ENCODE results near the gene DESI2.

DESI2 gene

DNA sequence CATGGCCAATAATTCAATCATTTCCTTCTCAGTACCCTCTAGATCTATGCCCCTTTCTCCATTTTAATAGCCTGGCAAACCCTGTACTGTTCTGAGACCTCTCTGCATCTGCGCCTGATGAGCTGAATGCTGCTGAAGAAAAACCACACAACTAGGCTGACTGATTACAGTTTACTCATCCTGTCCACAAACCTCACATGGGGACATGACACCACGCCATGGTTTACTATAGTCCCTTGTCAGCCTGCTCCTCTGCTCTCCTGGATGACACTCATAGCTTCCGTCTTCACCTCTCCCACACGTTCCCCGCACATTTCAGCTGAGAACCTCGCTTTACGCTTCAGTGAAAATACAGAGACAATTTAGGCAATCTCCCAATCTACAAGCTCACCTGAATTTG, 59.7 kb downstream of the DESI2 start:
- H3K4me1 ChIP-seq (ENCODE audit: low read length): no peaks in the 10 kb centered on the region
- H3K9me3 ChIP-seq (replicated peaks; ENCODE audit: insufficient read depth, low read length): no peaks in the 10 kb centered on the region
- no peaks in the 10 kb centered on the region for H3F3A ChIP-seq (ENCODE audit: insufficient read depth, low read length)
- H3K4me2 ChIP-seq (ENCODE audit: low read depth, low read length): no peak overlapping the region
- no peak overlapping the region for H3K4me3 ChIP-seq (ENCODE audit: low read length)
- H3K27me3 ChIP-seq (replicated peaks; ENCODE audit: insufficient read depth, low read length): no peaks in the 10 kb centered on the region
- H3K79me2 ChIP-seq (ENCODE audit: low read length): no peaks in the 10 kb centered on the region
- TF ChIP-seq EZH2phosphoT487 (IDR thresholded peaks at IDR 0.05; ENCODE audit: low read length): no peak
- TF ChIP-seq EZH2 (optimal IDR thresholded peaks at IDR 0.05; ENCODE audit: low read depth, low read length): no peak
- TF ChIP-seq, protein P1, sequence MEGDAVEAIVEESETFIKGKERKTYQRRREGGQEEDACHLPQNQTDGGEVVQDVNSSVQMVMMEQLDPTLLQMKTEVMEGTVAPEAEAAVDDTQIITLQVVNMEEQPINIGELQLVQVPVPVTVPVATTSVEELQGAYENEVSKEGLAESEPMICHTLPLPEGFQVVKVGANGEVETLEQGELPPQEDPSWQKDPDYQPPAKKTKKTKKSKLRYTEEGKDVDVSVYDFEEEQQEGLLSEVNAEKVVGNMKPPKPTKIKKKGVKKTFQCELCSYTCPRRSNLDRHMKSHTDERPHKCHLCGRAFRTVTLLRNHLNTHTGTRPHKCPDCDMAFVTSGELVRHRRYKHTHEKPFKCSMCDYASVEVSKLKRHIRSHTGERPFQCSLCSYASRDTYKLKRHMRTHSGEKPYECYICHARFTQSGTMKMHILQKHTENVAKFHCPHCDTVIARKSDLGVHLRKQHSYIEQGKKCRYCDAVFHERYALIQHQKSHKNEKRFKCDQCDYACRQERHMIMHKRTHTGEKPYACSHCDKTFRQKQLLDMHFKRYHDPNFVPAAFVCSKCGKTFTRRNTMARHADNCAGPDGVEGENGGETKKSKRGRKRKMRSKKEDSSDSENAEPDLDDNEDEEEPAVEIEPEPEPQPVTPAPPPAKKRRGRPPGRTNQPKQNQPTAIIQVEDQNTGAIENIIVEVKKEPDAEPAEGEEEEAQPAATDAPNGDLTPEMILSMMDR (IDR thresholded peaks at IDR 0.05; ENCODE audit: low read length): no peak
- no peaks in the 10 kb centered on the region for H3K9me2 ChIP-seq (replicated peaks; ENCODE audit: insufficient read depth, low read length)
- no peak overlapping the region for H3K27ac ChIP-seq (ENCODE audit: low read length)
- H3K9ac ChIP-seq (ENCODE audit: low read length): no peak overlapping the region
- no peak overlapping the region for H2AFZ ChIP-seq (ENCODE audit: low read length)
- H3K36me3 ChIP-seq (replicated peaks; ENCODE audit: insufficient read depth, low read length): no peaks in the 10 kb centered on the region
- no peak for DNase-seq
- H4K20me1 ChIP-seq (ENCODE audit: insufficient read depth, low read length): no peaks in the 10 kb centered on the region

DNA sequence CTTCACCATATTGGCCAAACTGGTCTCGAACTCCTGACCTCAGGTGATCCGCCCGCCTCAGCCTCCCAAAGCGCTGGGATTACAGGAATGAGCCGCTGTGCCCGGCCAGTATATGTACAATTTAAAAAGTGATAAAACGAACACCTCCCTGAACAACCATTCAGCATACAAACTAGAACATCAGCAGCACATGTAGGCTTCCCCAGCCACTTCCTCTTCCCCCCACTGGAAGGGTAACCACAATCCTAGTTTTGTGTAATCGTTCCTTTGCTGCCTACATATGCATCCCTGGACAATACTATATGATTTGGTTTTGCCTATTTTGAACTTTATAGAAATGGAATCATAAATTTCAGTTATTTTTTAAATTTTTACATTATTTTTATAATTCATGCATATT, 60.4 kb downstream of the DESI2 start:
- no peak overlapping the region for H3K4me2 ChIP-seq (ENCODE audit: low read depth, low read length)
- no peaks in the 10 kb centered on the region for H3K36me3 ChIP-seq (replicated peaks; ENCODE audit: insufficient read depth, low read length)
- no peak for DNase-seq

DNA sequence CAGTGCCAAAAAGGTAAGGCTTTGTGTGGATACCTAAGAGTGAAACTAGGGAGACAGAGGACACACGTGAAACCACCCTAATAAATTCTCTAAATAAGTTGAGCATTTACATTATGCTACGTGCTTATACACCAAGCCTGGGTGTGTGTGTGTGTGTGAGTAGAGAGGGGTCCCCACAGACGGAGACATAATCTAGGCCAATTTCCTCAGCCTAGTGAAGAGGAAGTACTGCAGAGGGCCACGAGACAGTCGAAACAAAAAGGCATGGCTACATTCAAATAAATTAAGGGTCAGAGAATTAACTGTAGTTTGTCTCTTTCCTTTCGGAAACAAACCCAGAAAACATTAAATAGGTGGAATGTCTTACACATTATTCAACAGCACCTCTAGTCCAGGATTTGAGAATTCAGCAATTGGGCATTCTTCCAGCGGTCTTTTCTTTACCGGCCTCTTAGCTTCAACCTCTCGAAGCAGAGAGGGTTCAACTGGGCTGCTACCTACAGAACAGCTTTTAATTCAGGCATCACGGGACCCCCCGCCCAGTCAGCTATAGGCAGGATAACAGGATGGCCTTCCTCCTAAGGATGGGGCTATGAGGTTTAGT, 75.0 kb downstream of the DESI2 start:
- Histone ChIP-seq H3F3A (ENCODE audit: insufficient read depth, low read length) (no peaks in the 10 kb centered on the region), H2AFZ (ENCODE audit: low read length) (no peak overlapping the region), H3K4me2 (ENCODE audit: low read depth, low read length) (no peak overlapping the region), H3K27ac (ENCODE audit: low read length) (no peak overlapping the region), H3K9me3 (replicated peaks; ENCODE audit: insufficient read depth, low read length) (no peaks in the 10 kb centered on the region), H4K20me1 (ENCODE audit: insufficient read depth, low read length) (no peaks in the 10 kb centered on the region), H3K27me3 (replicated peaks; ENCODE audit: insufficient read depth, low read length) (peaks cover 18% of the 10 kb centered on the region), H3K79me2 (ENCODE audit: low read length) (no peaks in the 10 kb centered on the region), H3K4me1 (ENCODE audit: low read length) (no peaks in the 10 kb centered on the region), H3K36me3 (replicated peaks; ENCODE audit: insufficient read depth, low read length) (no peaks in the 10 kb centered on the region), H3K4me3 (ENCODE audit: low read length) (no peak overlapping the region), H3K9ac (ENCODE audit: low read length) (no peak overlapping the region), H3K9me2 (replicated peaks; ENCODE audit: insufficient read depth, low read length) (no peaks in the 10 kb centered on the region)
- TF ChIP-seq EZH2 (optimal IDR thresholded peaks at IDR 0.05; ENCODE audit: low read depth, low read length) (no peak), EZH2phosphoT487 (IDR thresholded peaks at IDR 0.05; ENCODE audit: low read length) (no peak)
- TF ChIP-seq, protein P1 (IDR thresholded peaks at IDR 0.05; ENCODE audit: low read length): no peak
- DNase-seq: no peak

More for the DNA sequence above, 60.4 kb downstream of the DESI2 start:
- Histone ChIP-seq H3K9ac (ENCODE audit: low read length) (no peak overlapping the region), H3K79me2 (ENCODE audit: low read length) (no peaks in the 10 kb centered on the region), H3K27ac (ENCODE audit: low read length) (no peak overlapping the region), H3K4me3 (ENCODE audit: low read length) (no peak overlapping the region), H3K9me2 (replicated peaks; ENCODE audit: insufficient read depth, low read length) (no peaks in the 10 kb centered on the region), H3K27me3 (replicated peaks; ENCODE audit: insufficient read depth, low read length) (no peaks in the 10 kb centered on the region), H4K20me1 (ENCODE audit: insufficient read depth, low read length) (no peaks in the 10 kb centered on the region), H3F3A (ENCODE audit: insufficient read depth, low read length) (no peaks in the 10 kb centered on the region), H3K4me1 (ENCODE audit: low read length) (no peaks in the 10 kb centered on the region), H3K9me3 (replicated peaks; ENCODE audit: insufficient read depth, low read length) (no peaks in the 10 kb centered on the region), H2AFZ (ENCODE audit: low read length) (no peak overlapping the region)
- TF ChIP-seq EZH2 (optimal IDR thresholded peaks at IDR 0.05; ENCODE audit: low read depth, low read length) (no peak), EZH2phosphoT487 (IDR thresholded peaks at IDR 0.05; ENCODE audit: low read length) (no peak)
- TF ChIP-seq, protein P1 (IDR thresholded peaks at IDR 0.05; ENCODE audit: low read length): no peak
